Kidney epithelial cell (primary cell): ENCODE measurements around the gene CILP2. TPM values are rescaled to one million over a fixed set of nuclear protein-coding genes. Genes with fewer than 3 reads are reported as not detected.

Source experiments
- DNase-seq: peaks from one replicate; pipeline ENCODE4 v3.0.0-alpha.2; 2010; ENCODE audit warnings: low read depth
- H3K27me3 ChIP-seq: 2 replicates; pipeline ENCODE4 v1.6.0; 2011; ENCODE audit warnings: low read length; ENCODE audit not compliant: control insufficient read depth, insufficient read depth
- H3K36me3 ChIP-seq: 2 replicates; pipeline ENCODE4 v1.5.1; 2011; ENCODE audit warnings: low read length; ENCODE audit not compliant: control insufficient read depth, insufficient read depth
- H3K4me3 ChIP-seq: 2 replicates; pipeline ENCODE4 v1.5.1; 2011; ENCODE audit warnings: low read depth, mild to moderate bottlenecking, control low read depth, low read length
- total RNA-seq: library from RNA; depleted of rRNA; stranded (reverse); fragments of >200 nt; gene quantifications from 2 replicates; pipeline ENCODE4 v1.2.3, GENCODE V29; 2015
- TF ChIP-seq, protein P1 (sequence below): IDR thresholded peaks from 2 replicates; pipeline ENCODE4 v1.5.1; 2011; ENCODE audit warnings: mild to moderate bottlenecking, moderate library complexity, low read length, control low read depth, inconsistent platforms; ENCODE audit not compliant: insufficient read depth, poor library complexity, severe bottlenecking

The CILP2 gene
- total RNA-seq, 1 donor from 2014 or later, result not detected

DNA sequence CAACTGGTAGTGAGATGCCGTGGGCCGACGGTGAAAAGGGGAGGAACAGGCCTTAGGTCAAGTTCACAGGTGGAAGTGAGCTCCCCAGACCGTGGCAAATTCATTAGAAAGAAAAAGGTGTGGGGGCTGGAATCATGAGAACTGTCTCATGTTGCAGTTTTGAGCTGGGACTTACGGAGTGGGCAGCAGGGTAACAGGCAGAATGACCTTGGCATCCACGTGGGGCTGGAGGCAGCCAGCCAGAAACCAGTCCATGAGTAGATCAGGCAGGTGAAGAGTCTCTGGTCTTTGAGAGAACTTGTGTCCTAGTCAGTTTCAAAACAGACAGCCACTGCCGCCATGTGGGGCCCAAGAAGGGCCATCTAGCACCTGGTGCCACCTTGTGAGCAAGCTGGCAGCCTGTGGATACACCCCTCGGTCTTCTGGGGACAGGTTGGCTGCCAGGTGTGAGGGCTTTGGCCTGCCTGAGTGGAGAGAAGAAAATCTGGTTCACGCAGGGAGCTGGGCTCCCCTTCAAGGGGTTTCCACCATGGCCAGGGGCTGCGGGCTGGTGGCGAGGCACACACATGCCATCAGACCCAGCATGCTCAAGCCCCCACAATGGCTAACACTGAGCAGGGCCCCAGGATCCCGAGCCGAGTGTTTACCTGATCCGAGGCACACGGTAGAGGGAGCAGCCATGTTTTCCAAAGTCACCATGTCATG, 46.6 kb upstream of the CILP2 start:
- TF ChIP-seq, protein P1, sequence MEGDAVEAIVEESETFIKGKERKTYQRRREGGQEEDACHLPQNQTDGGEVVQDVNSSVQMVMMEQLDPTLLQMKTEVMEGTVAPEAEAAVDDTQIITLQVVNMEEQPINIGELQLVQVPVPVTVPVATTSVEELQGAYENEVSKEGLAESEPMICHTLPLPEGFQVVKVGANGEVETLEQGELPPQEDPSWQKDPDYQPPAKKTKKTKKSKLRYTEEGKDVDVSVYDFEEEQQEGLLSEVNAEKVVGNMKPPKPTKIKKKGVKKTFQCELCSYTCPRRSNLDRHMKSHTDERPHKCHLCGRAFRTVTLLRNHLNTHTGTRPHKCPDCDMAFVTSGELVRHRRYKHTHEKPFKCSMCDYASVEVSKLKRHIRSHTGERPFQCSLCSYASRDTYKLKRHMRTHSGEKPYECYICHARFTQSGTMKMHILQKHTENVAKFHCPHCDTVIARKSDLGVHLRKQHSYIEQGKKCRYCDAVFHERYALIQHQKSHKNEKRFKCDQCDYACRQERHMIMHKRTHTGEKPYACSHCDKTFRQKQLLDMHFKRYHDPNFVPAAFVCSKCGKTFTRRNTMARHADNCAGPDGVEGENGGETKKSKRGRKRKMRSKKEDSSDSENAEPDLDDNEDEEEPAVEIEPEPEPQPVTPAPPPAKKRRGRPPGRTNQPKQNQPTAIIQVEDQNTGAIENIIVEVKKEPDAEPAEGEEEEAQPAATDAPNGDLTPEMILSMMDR, result no peak
- Histone ChIP-seq H3K36me3 (peaks cover 4% of the 10 kb centered on the region), H3K4me3 (no peak overlapping the region), H3K27me3 (no peaks in the 10 kb centered on the region)
- no peak for DNase-seq

DNA sequence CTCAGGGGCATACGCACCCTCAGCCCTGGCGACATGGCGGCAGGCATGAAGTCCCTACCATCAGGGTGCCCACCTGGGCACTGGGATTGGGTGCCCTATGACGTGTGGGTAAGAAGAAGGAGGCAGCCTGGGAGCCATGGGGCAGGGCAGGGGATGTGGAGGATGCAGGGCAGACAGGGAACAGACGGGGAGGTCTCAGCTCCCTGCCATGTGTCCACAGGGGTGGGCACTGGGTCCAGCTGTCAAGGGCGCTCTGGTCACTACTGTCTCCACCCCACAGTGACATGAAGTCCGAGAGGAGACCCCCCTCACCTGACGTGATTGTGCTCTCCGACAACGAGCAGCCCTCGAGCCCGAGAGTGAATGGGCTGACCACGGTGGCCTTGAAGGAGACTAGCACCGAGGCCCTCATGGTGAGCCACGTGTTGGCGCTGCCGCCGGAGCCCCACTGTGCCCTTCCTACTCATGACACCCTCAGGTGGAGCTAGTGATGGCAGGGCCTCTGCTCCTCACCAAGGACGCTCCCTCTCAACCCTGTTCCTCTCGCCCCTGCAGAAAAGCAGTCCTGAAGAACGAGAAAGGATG, 45.9 kb upstream of the CILP2 start:
- peaks cover 4% of the 10 kb centered on the region for H3K36me3 ChIP-seq
- TF ChIP-seq, protein P1, result no peak
- H3K4me3 ChIP-seq, result no peak overlapping the region
- DNase-seq, result no peak
- no peaks in the 10 kb centered on the region for H3K27me3 ChIP-seq

DNA sequence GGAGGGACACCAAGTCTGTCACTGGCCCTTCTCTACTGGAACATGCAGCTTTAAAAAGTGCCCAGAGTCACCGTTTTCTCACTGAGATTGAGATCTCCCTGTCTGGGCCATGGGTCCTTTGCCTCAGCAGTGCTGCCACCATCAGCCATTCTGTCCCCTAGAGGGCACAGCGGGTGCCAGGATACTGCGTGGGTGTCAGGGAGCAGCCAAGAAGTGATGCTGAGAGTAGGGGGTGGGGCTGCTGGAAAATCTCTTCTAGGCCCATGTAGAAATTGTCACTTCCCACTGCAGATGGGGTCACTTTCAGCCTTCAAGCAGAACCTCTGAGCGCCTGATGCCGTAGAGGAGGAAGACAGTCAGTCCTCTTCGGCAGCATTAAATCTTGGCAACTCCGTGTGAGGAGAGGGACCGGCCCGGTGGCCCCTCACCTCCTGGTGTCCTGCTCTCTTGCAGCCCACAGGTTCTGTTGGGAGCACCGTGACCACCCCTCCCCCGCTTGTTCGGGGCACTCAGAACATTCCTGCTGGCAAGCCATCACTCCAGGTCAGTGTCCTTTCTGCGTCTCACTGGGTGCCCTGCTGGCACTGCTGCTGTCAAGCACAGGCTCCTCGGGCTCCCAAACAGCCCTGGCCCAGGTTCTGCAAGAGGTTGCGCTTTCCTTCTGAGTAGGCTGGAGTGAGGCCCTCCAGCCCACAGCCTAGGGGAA, 44.1 kb upstream of the CILP2 start:
- TF ChIP-seq, protein P1, result no peak
- DNase-seq, result no peak
- Histone ChIP-seq H3K27me3 (no peaks in the 10 kb centered on the region), H3K4me3 (no peak overlapping the region), H3K36me3 (peaks cover 4% of the 10 kb centered on the region)

DNA sequence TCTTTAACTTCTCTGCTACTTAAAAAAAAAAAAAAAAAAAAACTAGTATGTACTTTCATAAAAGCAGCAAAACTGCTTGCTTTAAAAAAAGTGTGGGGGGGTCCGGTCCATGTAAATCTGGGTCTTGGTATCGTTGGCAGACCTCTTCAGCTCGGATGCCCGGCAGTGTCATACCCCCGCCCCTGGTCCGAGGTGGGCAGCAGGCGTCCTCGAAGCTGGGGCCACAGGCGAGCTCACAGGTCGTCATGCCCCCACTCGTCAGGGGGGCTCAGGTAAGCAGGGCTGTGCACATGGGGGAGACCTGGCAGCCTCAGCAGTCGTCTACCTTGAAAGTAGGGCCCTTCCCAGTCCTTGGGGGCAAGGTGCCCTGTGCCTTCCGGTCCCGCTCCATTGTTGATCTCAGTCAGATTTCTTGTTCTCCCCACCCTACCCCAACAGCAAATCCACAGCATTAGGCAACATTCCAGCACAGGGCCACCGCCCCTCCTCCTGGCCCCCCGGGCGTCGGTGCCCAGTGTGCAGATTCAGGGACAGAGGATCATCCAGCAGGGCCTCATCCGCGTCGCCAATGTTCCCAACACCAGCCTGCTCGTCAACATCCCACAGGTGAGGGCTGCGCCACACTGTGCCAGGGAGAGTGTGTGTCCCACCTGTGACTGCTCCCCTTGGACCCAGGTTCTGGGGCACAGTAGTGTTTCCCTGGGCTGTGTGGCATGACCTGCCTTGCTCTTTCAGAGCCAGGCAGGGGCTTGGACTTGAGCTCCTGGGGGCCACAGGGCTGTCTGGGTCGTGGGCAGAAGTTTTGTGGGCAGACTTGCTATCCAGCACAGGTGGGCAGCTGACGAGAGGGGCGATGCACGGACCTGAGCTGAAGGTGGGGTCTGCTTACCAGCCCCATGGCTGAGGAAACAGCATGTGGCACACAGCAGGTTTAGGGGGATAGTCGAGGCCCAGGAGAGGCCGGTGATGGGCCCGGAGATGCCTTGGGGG, 42.2 kb upstream of the CILP2 start:
- H3K4me3 ChIP-seq, result no peak overlapping the region

DNA sequence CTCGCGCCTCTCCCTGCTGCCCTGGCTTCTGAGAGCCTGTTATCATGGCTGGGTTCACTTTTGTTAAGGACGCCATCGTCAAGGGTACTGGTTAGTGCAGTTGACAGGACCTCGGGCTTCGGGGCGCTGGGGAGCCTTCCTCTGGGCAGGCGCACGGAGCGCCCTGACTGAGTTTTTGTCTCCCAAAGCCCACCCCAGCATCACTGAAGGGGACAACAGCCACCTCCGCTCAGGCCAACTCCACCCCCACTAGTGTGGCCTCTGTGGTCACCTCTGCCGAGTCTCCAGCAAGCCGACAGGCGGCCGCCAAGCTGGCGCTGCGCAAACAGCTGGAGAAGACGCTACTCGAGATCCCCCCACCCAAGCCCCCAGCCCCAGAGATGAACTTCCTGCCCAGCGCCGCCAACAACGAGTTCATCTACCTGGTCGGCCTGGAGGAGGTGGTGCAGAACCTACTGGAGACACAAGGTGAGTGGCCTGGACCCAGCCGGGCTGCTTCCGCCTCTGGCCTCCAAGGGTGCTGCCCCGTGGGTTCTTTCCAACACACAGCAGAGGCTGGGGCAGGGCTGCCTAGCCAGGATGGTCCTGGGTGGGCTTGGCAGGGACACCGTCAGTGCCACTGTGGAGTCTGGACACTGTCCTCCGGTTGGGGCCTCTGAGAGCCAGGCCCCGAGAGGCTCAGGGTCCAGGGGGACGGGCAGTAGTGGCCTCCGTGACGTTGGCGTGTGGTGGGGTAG, 39.6 kb upstream of the CILP2 start:
- Histone ChIP-seq H3K36me3 (peaks cover 4% of the 10 kb centered on the region), H3K27me3 (no peaks in the 10 kb centered on the region), H3K4me3 (no peak overlapping the region)
- no peak for DNase-seq
- TF ChIP-seq, protein P1, result no peak

More for the DNA sequence above, 42.2 kb upstream of the CILP2 start:
- no peak for DNase-seq
- TF ChIP-seq, protein P1, result no peak
- Histone ChIP-seq H3K36me3 (peaks cover 4% of the 10 kb centered on the region), H3K27me3 (no peaks in the 10 kb centered on the region)
